ENCODE measurements around the gene KCNQ1OT1. TPM values are rescaled to one million over a fixed set of nuclear protein-coding genes. Genes with fewer than 3 reads are reported as not detected.

The KCNQ1OT1 gene
- total RNA-seq, 1 donor from 2014 or later = 14.3 TPM

GRCh38 chr11:2580571-2581001, 119.2 kb downstream of the KCNQ1OT1 start:
- Mint-ChIP-seq H3K27me3 (ENCODE audit: unreplicated experiment) (no peaks in the 10 kb centered on the region), H3K36me3 (ENCODE audit: unreplicated experiment) (no peaks in the 10 kb centered on the region), H3K4me1 (ENCODE audit: low read depth, unreplicated experiment) (no peaks in the 10 kb centered on the region), H3K4me3 (ENCODE audit: unreplicated experiment) (no peak overlapping the region), H3K27ac (ENCODE audit: unreplicated experiment) (no peak overlapping the region), H3K9me3 (ENCODE audit: unreplicated experiment) (no peaks in the 10 kb centered on the region)
- DNase-seq = peak; percentile 13
- no peak for TF ChIP-seq CTCF (IDR thresholded peaks at IDR 0.05; ENCODE audit: partially characterized antibody, unreplicated experiment)

- Mint-ChIP-seq H3K27ac (ENCODE audit: unreplicated experiment) (no peak overlapping the region), H3K36me3 (ENCODE audit: unreplicated experiment) (no peaks in the 10 kb centered on the region), H3K4me1 (ENCODE audit: low read depth, unreplicated experiment) (no peaks in the 10 kb centered on the region), H3K9me3 (ENCODE audit: unreplicated experiment) (no peaks in the 10 kb centered on the region), H3K27me3 (ENCODE audit: unreplicated experiment) (no peaks in the 10 kb centered on the region), H3K4me3 (ENCODE audit: unreplicated experiment) (no peak overlapping the region)
- peak; percentile 13 for DNase-seq
- TF ChIP-seq CTCF (IDR thresholded peaks at IDR 0.05; ENCODE audit: partially characterized antibody, unreplicated experiment) = no peak
Measured at GRCh38 chr11:2580061-2580421, 119.8 kb downstream of the KCNQ1OT1 start.

- Mint-ChIP-seq H3K36me3 (ENCODE audit: unreplicated experiment) (no peaks in the 10 kb centered on the region), H3K4me3 (ENCODE audit: unreplicated experiment) (no peak overlapping the region), H3K27ac (ENCODE audit: unreplicated experiment) (no peak overlapping the region), H3K9me3 (ENCODE audit: unreplicated experiment) (no peaks in the 10 kb centered on the region), H3K4me1 (ENCODE audit: low read depth, unreplicated experiment) (no peaks in the 10 kb centered on the region), H3K27me3 (ENCODE audit: unreplicated experiment) (no peaks in the 10 kb centered on the region)
- DNase-seq = no peak
- no peak for TF ChIP-seq CTCF (IDR thresholded peaks at IDR 0.05; ENCODE audit: partially characterized antibody, unreplicated experiment)
Measured at GRCh38 chr11:2579315-2580060, 120.3 kb downstream of the KCNQ1OT1 start.

GRCh38 chr11:2578929-2579270, 120.9 kb downstream of the KCNQ1OT1 start:
- H3K36me3 Mint-ChIP-seq (ENCODE audit: unreplicated experiment) = no peaks in the 10 kb centered on the region
- DNase-seq = no peak
- TF ChIP-seq CTCF (IDR thresholded peaks at IDR 0.05; ENCODE audit: partially characterized antibody, unreplicated experiment) = no peak
- H3K27ac Mint-ChIP-seq (ENCODE audit: unreplicated experiment) = no peak overlapping the region
- no peaks in the 10 kb centered on the region for H3K27me3 Mint-ChIP-seq (ENCODE audit: unreplicated experiment)
- no peak overlapping the region for H3K4me3 Mint-ChIP-seq (ENCODE audit: unreplicated experiment)
- no peaks in the 10 kb centered on the region for H3K9me3 Mint-ChIP-seq (ENCODE audit: unreplicated experiment)
- H3K4me1 Mint-ChIP-seq (ENCODE audit: low read depth, unreplicated experiment) = no peaks in the 10 kb centered on the region

- peak; percentile 12 for DNase-seq
- no peaks in the 10 kb centered on the region for H3K9me3 Mint-ChIP-seq (ENCODE audit: unreplicated experiment)
- no peak overlapping the region for H3K27ac Mint-ChIP-seq (ENCODE audit: unreplicated experiment)
- H3K4me3 Mint-ChIP-seq (ENCODE audit: unreplicated experiment) = no peak overlapping the region
- TF ChIP-seq CTCF (IDR thresholded peaks at IDR 0.05; ENCODE audit: partially characterized antibody, unreplicated experiment) = no peak
- no peaks in the 10 kb centered on the region for H3K36me3 Mint-ChIP-seq (ENCODE audit: unreplicated experiment)
- H3K27me3 Mint-ChIP-seq (ENCODE audit: unreplicated experiment) = no peaks in the 10 kb centered on the region
- no peaks in the 10 kb centered on the region for H3K4me1 Mint-ChIP-seq (ENCODE audit: low read depth, unreplicated experiment)
Measured at GRCh38 chr11:2577991-2578928, 121.5 kb downstream of the KCNQ1OT1 start.

Data from glutamatergic neuron (in vitro differentiated cells).